Liver (tissue), 9 donors: ENCODE results near the gene UGT1A6. TPM values are rescaled to one million over a fixed set of nuclear protein-coding genes. Genes with fewer than 3 reads are reported as not detected.

Experiments
- DNase-seq: peaks from one replicate; pipeline ENCODE4 v3.0.0-alpha.2; 2017; ENCODE audit warnings: low spot score
- H3K27ac ChIP-seq, 2 donors: one replicate each; pipeline ENCODE4 v1.7.0; 2013; ENCODE audit warnings: inconsistent platforms in 2 of 2, low read length in 2 of 2, control low read depth in 1 of 2, low read depth in 1 of 2, mild to moderate bottlenecking in 1 of 2
- H3K27me3 ChIP-seq, 4 donors: one replicate each; pipeline versions ENCODE4 v1.6.1 to v1.7.0; 2013; ENCODE audit warnings: low read length in 3 of 4, inconsistent platforms in 1 of 4, mild to moderate bottlenecking in 1 of 4, moderate library complexity in 1 of 4; ENCODE audit not compliant: control insufficient read depth in 4 of 4, insufficient read depth in 4 of 4
- H3K36me3 ChIP-seq, 4 donors: one replicate each; pipeline versions ENCODE4 v1.6.1 to v1.7.0; 2013; ENCODE audit warnings: low read length in 3 of 4, mild to moderate bottlenecking in 3 of 4, low read depth in 1 of 4, moderate library complexity in 1 of 4; ENCODE audit not compliant: control insufficient read depth in 4 of 4, insufficient read depth in 3 of 4
- H3K4me1 ChIP-seq, 4 donors: one replicate each; pipeline versions ENCODE4 v1.6.1 to v1.7.0; 2013; ENCODE audit warnings: low read length in 3 of 4, mild to moderate bottlenecking in 3 of 4, moderate library complexity in 1 of 4; ENCODE audit not compliant: control insufficient read depth in 4 of 4, insufficient read depth in 4 of 4
- H3K4me3 ChIP-seq, 3 donors: one replicate each; pipeline versions ENCODE4 v1.6.1 to v1.7.0; 2013; ENCODE audit warnings: low read length in 3 of 3, control low read depth in 1 of 3, low read depth in 1 of 3, mild to moderate bottlenecking in 1 of 3
- H3K9ac ChIP-seq, 2 donors: one replicate each; pipeline ENCODE4 v1.7.0; 2013; ENCODE audit warnings: low read length in 2 of 2, mild to moderate bottlenecking in 2 of 2, moderate library complexity in 2 of 2, control low read depth in 1 of 2, low read depth in 1 of 2
- H3K9me3 ChIP-seq, 4 donors: one replicate each; pipeline versions ENCODE4 v1.6.1 to v1.7.0; 2013; ENCODE audit warnings: low read length in 3 of 4; ENCODE audit not compliant: control insufficient read depth in 4 of 4
- CTCF ChIP-seq: fragments of 150-350 bp; IDR thresholded peaks from 2 replicates; pipeline ENCODE4 v1.5.1; 2017; ENCODE audit warnings: improper control_type of control experiment, low read depth, low read length; ENCODE audit not compliant: missing input control
- EGR1 ChIP-seq, 2 donors: IDR thresholded peaks; 2 replicates each; pipeline ENCODE4 v1.6.1; 2016 to 2018; ENCODE audit warnings: antibody characterized with exemption in 2 of 2, low read depth in 2 of 2
- FOXA1 ChIP-seq: IDR thresholded peaks from 2 replicates; pipeline ENCODE4 v1.6.1; 2016; ENCODE audit warnings: antibody characterized with exemption
- FOXA2 ChIP-seq: IDR thresholded peaks from 2 replicates; pipeline ENCODE4 v1.6.1; 2016; ENCODE audit warnings: antibody characterized with exemption
- GABPA ChIP-seq, 2 donors: IDR thresholded peaks in 1 of 2; conservative IDR thresholded peaks in 1 of 2; 2 replicates each; pipeline ENCODE4 v1.6.1; 2016; ENCODE audit warnings: antibody characterized with exemption in 2 of 2, mild to moderate bottlenecking in 1 of 2, moderate library complexity in 1 of 2
- HNF4A ChIP-seq, 2 donors: conservative IDR thresholded peaks; 2 replicates each; pipeline ENCODE4 v1.6.1; 2016; ENCODE audit warnings: antibody characterized with exemption in 2 of 2, mild to moderate bottlenecking in 2 of 2
- HNF4G ChIP-seq: IDR thresholded peaks from 2 replicates; pipeline ENCODE4 v1.6.1; 2016; ENCODE audit warnings: antibody characterized with exemption
- JUND ChIP-seq, 2 donors: IDR thresholded peaks; 2 replicates each; pipeline ENCODE4 v1.6.1; 2016; ENCODE audit warnings: antibody characterized with exemption in 2 of 2
- NR2F2 ChIP-seq: IDR thresholded peaks from 2 replicates; pipeline ENCODE4 v1.6.1; 2016; ENCODE audit warnings: antibody characterized with exemption
- RAD21 ChIP-seq, 2 donors: IDR thresholded peaks; 2 replicates each; pipeline ENCODE4 v1.6.1; 2016; ENCODE audit warnings: antibody characterized with exemption in 2 of 2, mild to moderate bottlenecking in 2 of 2
- REST ChIP-seq: IDR thresholded peaks from 2 replicates; pipeline ENCODE4 v1.6.1; 2016; ENCODE audit warnings: antibody characterized with exemption, mild to moderate bottlenecking
- RXRA ChIP-seq, 2 donors: IDR thresholded peaks; 2 replicates each; pipeline ENCODE4 v1.6.1; 2017 to 2018; ENCODE audit warnings: antibody characterized with exemption in 2 of 2, mild to moderate bottlenecking in 1 of 2
- SP1 ChIP-seq: IDR thresholded peaks from 2 replicates; pipeline ENCODE4 v1.6.1; 2018; ENCODE audit warnings: antibody characterized with exemption, mild to moderate bottlenecking
- TAF1 ChIP-seq: conservative IDR thresholded peaks from 2 replicates; pipeline ENCODE4 v1.6.1; 2016; ENCODE audit warnings: antibody characterized with exemption, mild to moderate bottlenecking
- YY1 ChIP-seq: IDR thresholded peaks from 2 replicates; pipeline ENCODE4 v1.6.1; 2016; ENCODE audit warnings: antibody characterized with exemption, mild to moderate bottlenecking
- WGBS: extraction: QIAGEN DNeasy Blood & Tissue Kit; methylation state at CpG from one replicate; pipeline ENCODE4 v1.1.7; 2013; 5-methylcytosine and 5-hydroxymethylcytosine counted together
- polyA plus RNA-seq, 2 donors: library from polyadenylated mRNA; stranded (reverse) in 1 of 2; unstranded in 1 of 2; fragments of 200-250 nt in 1 of 2; fragments of >200 nt in 1 of 2; fragmentation: Nextera tagmentation in 1 of 2; extraction: Ambion mirVana in 1 of 2; gene quantifications; one replicate each; pipeline versions ENCODE4 v1.2.1 to v1.2.3, GENCODE V29; 2013 to 2015
- total RNA-seq, 2 donors: library from RNA; depleted of rRNA; stranded (reverse); fragments of >200 nt; gene quantifications; one replicate each; pipeline ENCODE4 v1.2.3, GENCODE V29; 2014
- TF ChIP-seq, protein P1 (sequence below): IDR thresholded peaks from 2 replicates; pipeline ENCODE4 v1.6.1; 2016; ENCODE audit warnings: antibody characterized with exemption
- TF ChIP-seq, protein P2 (sequence below): IDR thresholded peaks from 2 replicates; pipeline ENCODE4 v1.6.1; 2016; ENCODE audit warnings: antibody characterized with exemption
- TF ChIP-seq, protein P3 (sequence below): IDR thresholded peaks from 2 replicates; pipeline ENCODE4 v1.6.1; 2016; ENCODE audit warnings: antibody characterized with exemption
- donor health status: healthy.
- donor health status: healthy.
- donor health status: healthy.
- donor health status: healthy.
- donor health status: healthy.

The UGT1A6 gene
- total and polyA plus RNA-seq, 4 donors = 33.4 to 103 (median 46.5) TPM; not detected in 1

- Histone ChIP-seq H3K9ac (no peak overlapping the region), H3K9me3 (peaks cover 0 to 2% (median 0%) of the 10 kb centered on the region in 4 donors), H3K4me3 (no peak overlapping the region), H3K27me3 (no peaks in the 10 kb centered on the region), H3K36me3 (no peaks in the 10 kb centered on the region), H3K4me1 (no peaks in the 10 kb centered on the region), H3K27ac (no peak overlapping the region)
- DNase-seq = no peak
- 89% methylated on average over 4 of the region's 4 CpGs for WGBS
- no peak for TF ChIP-seq EGR1 (IDR thresholded peaks at IDR 0.05; ENCODE audit: low read depth in 2 of 2)
- no peak for TF ChIP-seq REST
- no peak for TF ChIP-seq HNF4A (conservative IDR thresholded peaks at IDR 0.05)
- no peak for TF ChIP-seq GABPA (IDR thresholded peaks at IDR 0.05 in 1 of 2, conservative IDR thresholded peaks at IDR 0.05 in 1 of 2)
- TF ChIP-seq NR2F2 = no peak
- TF ChIP-seq FOXA1 = no peak
- TF ChIP-seq TAF1 = no peak
- no peak for TF ChIP-seq RAD21 (IDR thresholded peaks at IDR 0.05)
- TF ChIP-seq RXRA (IDR thresholded peaks at IDR 0.05) = no peak
- TF ChIP-seq, protein P1, sequence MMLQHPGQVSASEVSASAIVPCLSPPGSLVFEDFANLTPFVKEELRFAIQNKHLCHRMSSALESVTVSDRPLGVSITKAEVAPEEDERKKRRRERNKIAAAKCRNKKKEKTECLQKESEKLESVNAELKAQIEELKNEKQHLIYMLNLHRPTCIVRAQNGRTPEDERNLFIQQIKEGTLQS = no peak
Observed at GRCh38 chr2:233780771-233781170, 88.1 kb downstream of the UGT1A6 start.

DNA sequence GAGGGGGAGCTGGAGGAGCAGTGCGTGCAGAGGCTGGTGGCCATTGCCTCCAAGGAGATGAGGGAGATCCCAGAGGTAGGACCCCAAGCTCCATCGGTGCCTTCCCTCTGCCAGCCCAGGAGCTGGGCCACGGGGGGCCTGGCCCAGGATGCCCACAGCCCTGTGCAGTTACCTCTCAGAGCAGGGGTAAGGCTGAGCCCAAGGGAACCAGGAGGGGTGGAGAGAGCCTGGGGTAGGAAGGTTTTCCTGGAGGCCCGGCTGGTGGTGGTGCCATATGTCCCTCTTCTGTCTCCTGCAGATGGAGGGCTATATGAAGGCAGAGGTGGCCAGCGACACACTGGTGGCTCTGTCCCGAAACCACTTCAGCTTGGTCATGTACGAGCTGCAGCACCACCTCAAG is 96.9 kb downstream of the UGT1A6 start:
- Histone ChIP-seq H3K9me3 (no peaks in the 10 kb centered on the region), H3K36me3 (no peaks in the 10 kb centered on the region), H3K27ac (no peak overlapping the region), H3K4me1 (no peaks in the 10 kb centered on the region), H3K27me3 (no peaks in the 10 kb centered on the region), H3K9ac (no peak overlapping the region), H3K4me3 (no peak overlapping the region)
- 96% methylated on average over 7 of the region's 7 CpGs for WGBS
- TF ChIP-seq RXRA (IDR thresholded peaks at IDR 0.05) = no peak
- TF ChIP-seq, protein P2, sequence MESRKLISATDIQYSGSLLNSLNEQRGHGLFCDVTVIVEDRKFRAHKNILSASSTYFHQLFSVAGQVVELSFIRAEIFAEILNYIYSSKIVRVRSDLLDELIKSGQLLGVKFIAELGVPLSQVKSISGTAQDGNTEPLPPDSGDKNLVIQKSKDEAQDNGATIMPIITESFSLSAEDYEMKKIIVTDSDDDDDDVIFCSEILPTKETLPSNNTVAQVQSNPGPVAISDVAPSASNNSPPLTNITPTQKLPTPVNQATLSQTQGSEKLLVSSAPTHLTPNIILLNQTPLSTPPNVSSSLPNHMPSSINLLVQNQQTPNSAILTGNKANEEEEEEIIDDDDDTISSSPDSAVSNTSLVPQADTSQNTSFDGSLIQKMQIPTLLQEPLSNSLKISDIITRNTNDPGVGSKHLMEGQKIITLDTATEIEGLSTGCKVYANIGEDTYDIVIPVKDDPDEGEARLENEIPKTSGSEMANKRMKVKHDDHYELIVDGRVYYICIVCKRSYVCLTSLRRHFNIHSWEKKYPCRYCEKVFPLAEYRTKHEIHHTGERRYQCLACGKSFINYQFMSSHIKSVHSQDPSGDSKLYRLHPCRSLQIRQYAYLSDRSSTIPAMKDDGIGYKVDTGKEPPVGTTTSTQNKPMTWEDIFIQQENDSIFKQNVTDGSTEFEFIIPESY = no peak
- no peak for TF ChIP-seq GABPA (IDR thresholded peaks at IDR 0.05 in 1 of 2, conservative IDR thresholded peaks at IDR 0.05 in 1 of 2)
- no peak for TF ChIP-seq TAF1
- TF ChIP-seq YY1 = no peak
- no peak for TF ChIP-seq EGR1 (IDR thresholded peaks at IDR 0.05; ENCODE audit: low read depth in 2 of 2)
- TF ChIP-seq HNF4G = no peak
- TF ChIP-seq RAD21 (IDR thresholded peaks at IDR 0.05) = no peak
- no peak for TF ChIP-seq SP1
- TF ChIP-seq CTCF = no peak
- TF ChIP-seq, protein P3, sequence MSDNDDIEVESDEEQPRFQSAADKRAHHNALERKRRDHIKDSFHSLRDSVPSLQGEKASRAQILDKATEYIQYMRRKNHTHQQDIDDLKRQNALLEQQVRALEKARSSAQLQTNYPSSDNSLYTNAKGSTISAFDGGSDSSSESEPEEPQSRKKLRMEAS = no peak
- no peak for TF ChIP-seq NR2F2
- TF ChIP-seq FOXA2 = no peak
- no peak for TF ChIP-seq JUND (IDR thresholded peaks at IDR 0.05)
- TF ChIP-seq HNF4A (conservative IDR thresholded peaks at IDR 0.05) = no peak
- TF ChIP-seq, protein P1 = no peak
- no peak for TF ChIP-seq FOXA1
- no peak for DNase-seq
